Activated CD4-positive, alpha-beta T cell treated with anti-CD3 and anti-CD28 coated beads for 36 hours (primary cell): Measurements from ENCODE around the gene CD28. TPM values are rescaled to one million over a fixed set of nuclear protein-coding genes. Genes with fewer than 3 reads are reported as not detected.
"Not testable (repeated sequence)": the region's sequence is repeated elsewhere in the genome, so short reads cannot be mapped to it uniquely, and the experiment has no call there.

Source experiments
- ATAC-seq: fragments of 200-7000 bp; cut with Tn5 transposase; one replicate; pipeline ENCODE4 v1.10.0; 2021; ENCODE audit warnings: mild to moderate bottlenecking, moderate library complexity
- CTCF ChIA-PET: fragments of 350-600 bp; sonication (Branson Sonifier 250); formaldehyde crosslinking; loops from one replicate; lab custom pipeline; 2021; ENCODE audit warnings: antibody characterized with exemption; lab: Charles Lee
- POLR2A ChIA-PET: fragments of 350-600 bp; sonication (Branson Sonifier 250); formaldehyde crosslinking; loops from one replicate; lab custom pipeline; 2021; ENCODE audit warnings: antibody characterized with exemption, inconsistent platforms; lab: Charles Lee
- DNase-seq: peaks from one replicate; pipeline ENCODE4 v3.0.0-alpha.2; 2020
- H3K27ac Mint-ChIP-seq: one replicate; pipeline ENCODE4 v1.8.0; 2021; ENCODE audit warnings: mixed read lengths
- H3K27me3 Mint-ChIP-seq: one replicate; pipeline ENCODE4 v1.8.0; 2021; ENCODE audit warnings: mixed read lengths
- H3K36me3 Mint-ChIP-seq: one replicate; pipeline ENCODE4 v1.8.0; 2021; ENCODE audit warnings: low read depth, mixed read lengths
- H3K4me1 Mint-ChIP-seq: one replicate; pipeline ENCODE4 v1.8.0; 2021; ENCODE audit warnings: mixed read lengths
- H3K4me3 Mint-ChIP-seq: one replicate; pipeline ENCODE4 v1.8.0; 2021; ENCODE audit warnings: mild to moderate bottlenecking, moderate library complexity, mixed read lengths
- H3K9me3 Mint-ChIP-seq: one replicate; pipeline ENCODE4 v1.8.0; 2021; ENCODE audit warnings: low read depth, mixed read lengths
- intact Hi-C, 2 experiments: fragments of 100-400 bp; cut with DNase I in 1 of 2; cut with micrococcal nuclease in 1 of 2; formaldehyde crosslinking; loops; one replicate each; pipeline versions ENCODE4 v1.14.2 to v1.15.1; 2022 to 2024; cut with DNase I, micrococcal nuclease
- total RNA-seq, 2 experiments: library from RNA; stranded (reverse); gene quantifications; one replicate each; pipeline ENCODE4 v1.2.3, GENCODE V29; 2021

The CD28 gene
- total RNA-seq, 2 experiments from 2014 or later: 175 TPM

DNA sequence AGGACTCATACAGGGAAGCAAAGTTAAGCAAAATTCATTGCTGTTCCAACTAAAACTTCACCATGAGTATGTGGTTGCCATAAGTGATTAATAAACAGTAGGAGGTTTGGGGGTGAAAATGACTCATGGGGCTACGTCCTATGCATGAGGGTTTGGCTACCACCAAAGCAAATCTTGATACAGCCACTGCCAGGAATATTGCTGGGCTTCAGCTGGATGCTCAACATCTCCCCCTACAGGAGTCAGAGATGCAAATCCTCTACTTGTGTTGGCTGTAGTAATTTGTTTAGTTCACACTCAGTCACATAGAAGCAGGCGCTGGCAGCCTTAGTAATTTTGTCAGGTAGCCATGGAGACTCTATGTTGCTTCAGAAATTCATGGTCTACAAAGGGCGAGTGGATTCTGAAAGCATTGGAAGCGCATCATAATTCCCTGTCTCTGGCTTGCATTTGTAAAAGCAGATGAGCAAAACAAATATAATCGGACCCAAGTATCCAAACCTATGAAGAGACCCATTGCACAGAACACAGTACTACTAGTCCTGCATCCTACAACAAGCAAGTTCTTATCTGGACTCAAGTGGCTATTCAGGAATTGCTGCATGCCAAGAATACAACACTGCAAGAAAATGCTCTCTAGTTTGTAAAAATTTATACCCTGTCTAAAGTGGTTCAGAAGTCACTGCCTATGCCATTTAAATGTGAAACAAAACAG, 76.0 kb downstream of the CD28 start:
- no peaks in the 10 kb centered on the region for H3K27me3 Mint-ChIP-seq
- peaks cover 52% of the 10 kb centered on the region for H3K4me1 Mint-ChIP-seq
- no peak overlapping the region for H3K4me3 Mint-ChIP-seq
- peaks cover 8% of the 10 kb centered on the region for H3K36me3 Mint-ChIP-seq
- POLR2A ChIA-PET: interaction anchor here (0.6 to 1.0 kb wide), 2 partner anchors 42 to 75 kb away, joined by 3 to 4 read pairs; partner anchors contain the start of gene CD28
- H3K9me3 Mint-ChIP-seq: peaks cover 6% of the 10 kb centered on the region
- peak; percentile 81 for DNase-seq
- intact Hi-C loops: loop anchor here (1.0 to 5.0 kb wide), 10 partner anchors 19 to 298 kb away; partner anchors contain the start of gene CD28 (in 2 of the 2)
- CTCF ChIA-PET: interaction anchor here (0.6 to 6.1 kb wide), 18 partner anchors 11 to 298 kb away, joined by 3 to 40 read pairs (median 4); partner anchors contain the start of gene CD28
- H3K27ac Mint-ChIP-seq: peak overlapping the region; percentile 89
- ATAC-seq: peak; percentile 94

DNA sequence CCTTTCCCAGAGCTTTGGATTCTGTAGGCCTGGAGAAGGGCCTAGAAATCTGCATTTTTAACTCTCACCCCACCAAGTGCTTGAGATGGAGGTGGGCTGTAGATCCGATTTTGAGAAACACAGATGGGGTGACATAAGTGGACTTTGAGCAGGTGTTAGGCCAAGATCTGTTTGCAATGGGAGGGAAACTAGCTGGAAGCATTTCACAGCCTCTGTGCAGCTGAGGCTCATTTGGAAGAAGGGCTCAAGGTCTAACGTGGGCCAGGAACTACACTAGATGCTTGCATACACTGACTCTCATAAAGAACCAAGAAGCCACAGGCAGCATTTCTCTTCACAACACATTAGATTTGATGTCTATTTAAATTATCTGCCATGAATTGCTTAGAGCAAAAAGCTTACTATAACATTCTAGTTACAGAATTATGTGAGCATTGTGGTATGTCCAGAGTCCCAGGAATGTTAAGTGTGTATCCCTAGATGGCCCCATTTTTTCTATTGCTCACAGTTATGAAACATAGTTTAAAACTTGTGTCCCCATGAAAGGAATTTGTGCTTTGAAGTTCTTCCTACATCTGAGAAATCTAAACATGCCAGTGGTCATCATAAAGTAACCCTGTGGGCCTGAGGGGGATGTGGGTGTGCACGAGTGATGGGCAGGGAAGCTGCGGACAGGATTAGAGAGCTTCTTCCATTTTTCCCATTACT, 77.2 kb downstream of the CD28 start:
- Mint-ChIP-seq H3K4me3 (no peak overlapping the region), H3K27me3 (no peaks in the 10 kb centered on the region), H3K4me1 (peaks cover 60% of the 10 kb centered on the region), H3K9me3 (peaks cover 6% of the 10 kb centered on the region), H3K27ac (peak overlapping the region; percentile 14), H3K36me3 (peaks cover 8% of the 10 kb centered on the region)
- intact Hi-C loops: loop anchor here (2.0 to 5.0 kb wide), 4 partner anchors 21 to 205 kb away; no protein-coding TSS in a partner anchor
- ATAC-seq (no peak), DNase-seq (no peak)
- POLR2A ChIA-PET: interaction anchor here (0.6 to 1.0 kb wide), 2 partner anchors 10 to 1152 kb away, joined by 3 to 4 read pairs; no protein-coding TSS in a partner anchor
- CTCF ChIA-PET: interaction anchor here (0.9 to 6.1 kb wide), 14 partner anchors 10 to 329 kb away, joined by 3 to 40 read pairs (median 6); no protein-coding TSS in a partner anchor

DNA sequence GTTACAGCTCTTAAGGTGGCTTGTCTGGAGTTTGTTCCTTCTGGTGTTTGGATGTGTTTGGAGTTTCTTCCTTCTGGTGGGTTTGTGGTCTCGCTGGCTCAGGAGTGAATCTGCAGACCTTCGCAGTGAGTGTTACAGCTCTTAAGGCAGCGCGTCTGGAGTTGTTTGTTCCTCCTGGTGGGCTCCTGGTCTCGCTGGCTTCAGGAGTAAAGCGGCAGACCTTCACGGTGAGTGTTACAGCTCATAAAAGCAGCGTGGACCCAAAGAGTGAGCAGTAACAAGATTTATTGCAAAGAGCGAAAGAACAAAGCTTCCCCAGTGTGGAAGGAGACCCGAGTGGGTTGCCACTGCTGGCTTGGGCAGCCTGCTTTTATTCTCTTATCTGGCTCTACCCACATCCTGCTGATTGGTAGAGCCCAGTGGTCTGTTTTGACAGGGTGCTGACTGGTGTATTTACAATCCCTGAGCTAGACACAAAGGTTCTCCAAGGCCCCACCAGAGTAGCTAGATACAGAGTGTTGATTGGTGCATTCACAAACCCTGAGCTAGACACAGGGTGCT, 78.4 kb downstream of the CD28 start:
- Mint-ChIP-seq H3K4me3 (peak overlapping the region; percentile 55), H3K27ac (peak overlapping the region; percentile 67), H3K4me1 (peaks cover 52% of the 10 kb centered on the region)
- ChIA-PET POLR2A (interaction anchor here (0.6 to 0.7 kb wide), 2 partner anchors 66 to 497 kb away, joined by 4 to 5 read pairs; no protein-coding TSS in a partner anchor), CTCF (interaction anchor here (1.0 to 6.1 kb wide), 6 partner anchors 18 to 124 kb away, joined by 3 to 40 read pairs (median 4); no protein-coding TSS in a partner anchor)
- not testable (repeated sequence) for ATAC-seq, DNase-seq, H3K36me3 Mint-ChIP-seq, H3K27me3 Mint-ChIP-seq, H3K9me3 Mint-ChIP-seq
- intact Hi-C loops: loop anchor here in 1 of 2 experiments (5.0 kb wide), 1 partner anchor 42 kb away; no protein-coding TSS in a partner anchor

DNA sequence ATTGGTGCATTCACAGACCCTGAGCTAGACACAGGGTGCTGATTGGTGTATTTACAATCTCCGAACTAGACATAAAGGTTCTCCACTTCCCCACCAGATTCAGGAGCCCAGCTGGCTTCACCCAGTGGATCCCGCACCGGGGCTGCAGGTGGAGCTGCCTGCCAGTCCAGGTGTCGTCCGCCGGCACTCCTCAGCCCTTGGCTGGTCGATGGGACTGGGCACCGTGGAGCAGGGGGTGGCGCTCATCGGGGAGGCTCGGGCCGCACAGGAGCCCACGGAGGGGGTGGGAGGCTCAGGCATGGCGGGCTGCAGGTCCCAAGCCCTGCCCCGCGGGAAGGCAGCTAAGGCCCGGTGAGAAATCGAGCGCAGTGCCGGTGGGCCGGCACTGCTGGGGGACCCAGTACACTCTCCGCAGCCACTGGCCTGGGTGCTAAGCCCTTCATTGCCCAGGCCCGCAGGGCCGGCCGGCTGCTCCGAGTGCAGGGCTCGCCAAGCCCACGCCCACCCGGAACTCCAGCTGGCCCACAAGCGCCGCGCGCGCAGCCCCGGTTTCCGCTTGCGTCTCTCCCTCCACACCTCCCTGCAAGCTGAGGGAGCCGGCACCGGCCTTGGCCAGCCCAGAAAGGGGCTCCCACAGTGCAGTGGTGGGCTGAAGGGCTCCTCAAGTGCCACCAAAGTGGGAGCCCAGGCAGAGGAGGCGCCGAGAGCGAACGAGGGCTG, 79.1 kb downstream of the CD28 start:
- DNase-seq, H3K27ac Mint-ChIP-seq, intact Hi-C loops, H3K9me3 Mint-ChIP-seq, H3K27me3 Mint-ChIP-seq, H3K36me3 Mint-ChIP-seq, ATAC-seq, H3K4me3 Mint-ChIP-seq: not testable (repeated sequence)
- POLR2A ChIA-PET: interaction anchor here (0.7 kb wide), 1 partner anchor 498 kb away, joined by 4 read pairs; no protein-coding TSS in a partner anchor
- CTCF ChIA-PET: interaction anchor here (0.6 to 6.1 kb wide), 3 partner anchors 28 to 197 kb away, joined by 3 to 40 read pairs (median 4); no protein-coding TSS in a partner anchor
- H3K4me1 Mint-ChIP-seq: peaks cover 46% of the 10 kb centered on the region

DNA sequence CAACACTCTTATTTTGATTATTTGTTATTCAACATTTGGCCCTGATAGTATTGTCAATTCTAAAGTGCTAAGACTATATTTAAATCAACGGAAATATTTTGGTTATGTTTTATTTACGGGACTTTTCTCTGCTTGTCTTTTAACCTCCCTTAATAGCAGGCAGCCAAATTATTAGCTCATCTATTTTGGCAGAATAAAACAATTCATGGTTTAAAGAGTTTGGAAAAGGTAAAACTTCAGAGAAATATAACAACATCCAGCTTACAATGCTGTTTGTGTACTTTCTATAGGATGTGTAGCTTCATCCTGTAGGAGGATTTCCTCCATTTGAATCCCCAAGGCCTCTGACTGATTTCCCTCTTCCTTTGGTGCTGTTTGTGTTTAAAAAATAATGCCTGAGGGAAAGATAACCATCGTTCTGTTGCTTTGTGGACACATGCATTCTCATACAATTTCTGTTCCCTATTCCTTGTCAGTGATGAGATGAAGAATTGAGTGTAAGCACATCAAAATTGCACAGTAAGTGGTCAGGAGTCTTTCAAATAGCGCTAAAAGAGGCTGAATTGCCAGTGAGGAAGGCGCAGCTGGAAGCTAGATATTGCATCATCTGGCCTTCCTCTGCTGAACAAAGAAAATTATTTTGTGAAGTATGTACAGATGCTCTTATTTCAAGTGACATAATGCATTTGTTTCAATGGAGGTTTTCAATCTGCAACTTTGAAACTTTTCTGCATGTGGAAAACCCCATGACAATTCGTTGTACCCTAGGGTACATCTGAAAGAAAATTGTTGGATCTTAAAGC, 80.3 kb downstream of the CD28 start:
- CTCF ChIA-PET: interaction anchor here (0.6 to 1.2 kb wide), 2 partner anchors 123 to 199 kb away, joined by 3 to 4 read pairs; no protein-coding TSS in a partner anchor
- H3K9me3 Mint-ChIP-seq: no peaks in the 10 kb centered on the region
- no peaks in the 10 kb centered on the region for H3K27me3 Mint-ChIP-seq
- no peaks in the 10 kb centered on the region for H3K36me3 Mint-ChIP-seq
- peaks cover 38% of the 10 kb centered on the region for H3K4me1 Mint-ChIP-seq
- no peak overlapping the region for H3K27ac Mint-ChIP-seq
- no peak overlapping the region for H3K4me3 Mint-ChIP-seq
- POLR2A ChIA-PET: interaction anchor here (0.6 kb wide), 1 partner anchor 125 kb away, joined by 4 read pairs; no protein-coding TSS in a partner anchor
- intact Hi-C loops: no loop called here
- DNase-seq (no peak), ATAC-seq (no peak)

DNA sequence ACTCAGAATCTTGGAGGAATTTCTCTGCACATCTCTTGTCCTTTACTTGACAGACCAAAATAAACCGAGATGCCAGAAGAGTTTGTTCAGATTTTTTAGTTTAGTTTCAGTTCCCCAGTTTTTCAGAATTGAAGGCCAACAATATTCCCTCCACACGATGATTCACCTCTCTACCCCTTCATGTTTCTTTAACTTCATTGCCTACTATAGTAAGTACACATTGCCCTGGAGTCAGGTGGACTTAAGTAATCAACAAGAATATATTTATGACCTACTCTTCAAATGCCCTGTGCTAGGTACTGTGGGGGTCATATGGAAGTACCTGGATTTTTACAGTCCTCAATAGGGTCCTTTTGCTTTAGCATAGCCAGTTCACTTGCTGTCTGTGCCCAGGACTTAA, 81.5 kb downstream of the CD28 start:
- intact Hi-C loops: no loop called here
- no peak overlapping the region for H3K27ac Mint-ChIP-seq
- no peak for DNase-seq

More for the DNA sequence above, 81.5 kb downstream of the CD28 start:
- H3K9me3 Mint-ChIP-seq: no peaks in the 10 kb centered on the region
- H3K27me3 Mint-ChIP-seq: no peaks in the 10 kb centered on the region
- ChIA-PET CTCF (interaction anchor here (0.8 kb wide), 1 partner anchor 10 kb away, joined by 3 read pairs; no protein-coding TSS in a partner anchor), POLR2A (no interaction called here)
- H3K36me3 Mint-ChIP-seq: no peaks in the 10 kb centered on the region
- no peak overlapping the region for H3K4me3 Mint-ChIP-seq
- H3K4me1 Mint-ChIP-seq: peaks cover 26% of the 10 kb centered on the region
- ATAC-seq: no peak

Other genes starting within 250 kb of the CD28 start
- gene RAPH1, start 171.3 kb upstream of the CD28 start, total RNA-seq: 1 to 10 TPM; 8.5 to 9.9 TPM
- 100 to 1,000 TPM; 121 to 127 TPM for gene CTLA4, start 161.1 kb downstream of the CD28 start, total RNA-seq
- gene ICOS, start 230.1 kb downstream of the CD28 start, total RNA-seq: 100 to 1,000 TPM; 133 to 161 TPM